Activated naive CD4-positive, alpha-beta T cell (primary cell): ENCODE measurements around the gene TRIM60.
"Not testable (repeated sequence)": the region's sequence is repeated elsewhere in the genome, so short reads cannot be mapped to it uniquely, and the experiment has no call there.

Experiments
- DNase-seq, 4 experiments: peaks; one replicate each; lab custom pipeline; 2025; lab: John Stamatoyannopoulos, UW

The TRIM60 gene

GRCh38 chr4:165031436-165032211 is at the start of gene TRIM60:
Gene TRIM60 (plus strand): TSS chr4:165031999. CDS start chr4:165040073, 8,074 bp downstream.
- DNase-seq = no peak

- DNase-seq = no peak
Observed at GRCh38 chr4:164989471-164989870, 42.3 kb upstream of the TRIM60 start.

GRCh38 chr4:164990786-164991185 is 41.0 kb upstream of the TRIM60 start:
- DNase-seq = not testable (repeated sequence)

- DNase-seq = not testable (repeated sequence)
Observed at GRCh38 chr4:164996123-164996522, 35.7 kb upstream of the TRIM60 start.

GRCh38 chr4:164997324-164997723 is 34.5 kb upstream of the TRIM60 start:
- no peak for DNase-seq

GRCh38 chr4:164997941-164998340 is 33.9 kb upstream of the TRIM60 start:
- no peak for DNase-seq

- not testable (repeated sequence) for DNase-seq
Observed at GRCh38 chr4:164998526-164999080, 33.2 kb upstream of the TRIM60 start.

GRCh38 chr4:165001957-165002356 is 29.8 kb upstream of the TRIM60 start:
- not testable (repeated sequence) for DNase-seq

- no peak for DNase-seq
Observed at GRCh38 chr4:165005352-165005925, 26.4 kb upstream of the TRIM60 start.

- DNase-seq = no peak
Observed at GRCh38 chr4:165006456-165006855, 25.3 kb upstream of the TRIM60 start.

- DNase-seq = no peak
Observed at GRCh38 chr4:165006886-165007285, 24.9 kb upstream of the TRIM60 start.

GRCh38 chr4:165009493-165010227 is 22.1 kb upstream of the TRIM60 start:
- DNase-seq = no peak

GRCh38 chr4:165010487-165010886 is 21.3 kb upstream of the TRIM60 start:
- DNase-seq = no peak

GRCh38 chr4:165010991-165011390 is 20.8 kb upstream of the TRIM60 start:
- no peak for DNase-seq

- no peak for DNase-seq
Observed at GRCh38 chr4:165011403-165011802, 20.4 kb upstream of the TRIM60 start.

GRCh38 chr4:165013691-165014090 is 18.1 kb upstream of the TRIM60 start:
- DNase-seq = no peak

- DNase-seq = no peak
Observed at GRCh38 chr4:165016971-165017370, 14.8 kb upstream of the TRIM60 start.

- not testable (repeated sequence) for DNase-seq
Observed at GRCh38 chr4:165019995-165020394, 11.8 kb upstream of the TRIM60 start.

- not testable (repeated sequence) for DNase-seq
Observed at GRCh38 chr4:165025782-165026181, 6.0 kb upstream of the TRIM60 start.

- DNase-seq = no peak
Observed at GRCh38 chr4:165027762-165028402, 3.9 kb upstream of the TRIM60 start.

GRCh38 chr4:165048170-165048569 is 16.4 kb downstream of the TRIM60 start:
- no peak for DNase-seq

- no peak for DNase-seq
Observed at GRCh38 chr4:165052627-165053026, 20.8 kb downstream of the TRIM60 start.
